ENCODE results near the gene CCDC88C.

- no peak for TF ChIP-seq CTCF (IDR thresholded peaks at IDR 0.05)
- TF ChIP-seq POLR2A (IDR thresholded peaks at IDR 0.05) = no peak
These were observed 122.3 kb downstream of the CCDC88C start for GRCh38 chr14:91295276-91295845.
